Keratinocyte (primary cell): ENCODE measurements around the gene SCD5. TPM values are rescaled to one million over a fixed set of nuclear protein-coding genes. Genes with fewer than 3 reads are reported as not detected.

Source experiments
- DNase-seq: peaks from one replicate; pipeline ENCODE4 v3.0.0-alpha.2; 2011; ENCODE audit warnings: low read depth, missing footprints, low spot score
- FAIRE-seq: peaks from 2 replicates; lab custom pipeline; 2011; peaks lifted over from hg19 to GRCh38; lab: Jason Lieb, UNC
- H2AFZ ChIP-seq: 2 replicates; pipeline ENCODE4 v1.6.0; 2012; ENCODE audit warnings: low read length, control low read depth, inconsistent platforms; ENCODE audit not compliant: control insufficient read depth
- H3K27ac ChIP-seq: 2 replicates; pipeline ENCODE4 v1.5.1; 2011; ENCODE audit warnings: low read length; ENCODE audit not compliant: control insufficient read depth, insufficient read depth
- H3K27me3 ChIP-seq: 3 replicates; pipeline ENCODE4 v1.6.0; 2011; ENCODE audit warnings: low read length; ENCODE audit not compliant: control insufficient read depth, insufficient read depth; ENCODE audit errors: extremely low read depth
- H3K36me3 ChIP-seq, 2 experiments: 2 replicates in 1 of 2; 3 replicates in 1 of 2; pipeline ENCODE4 v1.5.1; 2011; ENCODE audit warnings: low read length in 2 of 2, mild to moderate bottlenecking in 1 of 2; ENCODE audit not compliant: control insufficient read depth in 2 of 2, insufficient read depth in 2 of 2; ENCODE audit errors: extremely low read depth in 1 of 2
- H3K4me1 ChIP-seq: 3 replicates; pipeline ENCODE4 v1.5.1; 2011; ENCODE audit warnings: low read length; ENCODE audit not compliant: control insufficient read depth, insufficient read depth; ENCODE audit errors: extremely low read depth
- H3K4me2 ChIP-seq: 3 replicates; pipeline ENCODE4 v1.6.0; 2011; ENCODE audit warnings: low read depth, low read length; ENCODE audit not compliant: control insufficient read depth, insufficient read depth; ENCODE audit errors: extremely low read depth
- H3K4me3 ChIP-seq, 3 experiments: fragments of 200-600 bp in 1 of 3; sonication (generic) in 1 of 3; 2 replicates in 2 of 3; 3 replicates in 1 of 3; pipeline ENCODE4 v1.5.1; 2011 to 2016; ENCODE audit warnings: low read length in 3 of 3, mild to moderate bottlenecking in 3 of 3, control low read depth in 2 of 3, inconsistent platforms in 1 of 3, low read depth in 1 of 3, mixed read lengths in 1 of 3, mixed run types in 1 of 3, moderate library complexity in 1 of 3; ENCODE audit not compliant: control insufficient read depth in 2 of 3, insufficient read depth in 2 of 3; ENCODE audit errors: extremely low read depth in 1 of 3
- H3K79me2 ChIP-seq: 2 replicates; pipeline ENCODE4 v1.6.0; 2012; ENCODE audit warnings: low read length; ENCODE audit not compliant: control insufficient read depth, insufficient read depth
- H3K9ac ChIP-seq: 3 replicates; pipeline ENCODE4 v1.6.0; 2011; ENCODE audit warnings: low read length; ENCODE audit not compliant: control insufficient read depth, insufficient read depth; ENCODE audit errors: extremely low read depth
- H3K9me1 ChIP-seq: 3 replicates; pipeline ENCODE4 v1.6.0; 2011; ENCODE audit warnings: low read length; ENCODE audit not compliant: control insufficient read depth, insufficient read depth; ENCODE audit errors: extremely low read depth
- H3K9me3 ChIP-seq: 2 replicates; pipeline ENCODE4 v1.5.1; 2012; ENCODE audit warnings: low read depth, low read length; ENCODE audit not compliant: control insufficient read depth
- H4K20me1 ChIP-seq: 3 replicates; pipeline ENCODE4 v1.6.0; 2011; ENCODE audit warnings: low read length; ENCODE audit not compliant: control insufficient read depth, insufficient read depth; ENCODE audit errors: extremely low read depth
- CTCF ChIP-seq, 3 experiments: IDR thresholded peaks in 1 of 3; conservative IDR thresholded peaks in 1 of 3; optimal IDR thresholded peaks in 1 of 3; 2 replicates in 2 of 3; 3 replicates in 1 of 3; pipeline versions ENCODE3 to v1.5.1; 2011; ENCODE audit warnings: low read length in 3 of 3, mild to moderate bottlenecking in 3 of 3, moderate library complexity in 2 of 3, control low read depth in 1 of 3, inconsistent platforms in 1 of 3; ENCODE audit not compliant: insufficient read depth in 2 of 3; ENCODE audit errors: extremely low read depth in 1 of 3
- EZH2 ChIP-seq: IDR thresholded peaks from one replicate; pipeline ENCODE4 v1.6.1; 2012; ENCODE audit warnings: inconsistent platforms, mild to moderate bottlenecking, low read length, moderate library complexity
- dilution Hi-C: fragments of 300-500 bp; cut with MboI; formaldehyde crosslinking; loops from one replicate; pipeline ENCODE4 v1.7.0; 2020; ENCODE audit warnings: low sequenced_read_pairs; ENCODE audit not compliant: extremely low pct_ligation_motif_present
- polyA plus RNA-seq, 5 experiments: library from polyadenylated mRNA; depleted of rRNA in 3 of 5; stranded (reverse) in 3 of 5; stranded (forward) in 1 of 5; unstranded in 1 of 5; fragments of >200 nt; gene quantifications; 1 replicate in 1 of 5; 2 replicates in 3 of 5; 3 replicates in 1 of 5; pipeline versions ENCODE4 v1.2.1 to v1.2.3, GENCODE V29; 2011 to 2012; ENCODE audit warnings: missing spikeins in 2 of 5, low read depth in 1 of 5, low replicate concordance in 1 of 5

The SCD5 gene
- polyA plus RNA-seq, 1 donor (not counting 4 experiments of a cell fraction or from before 2014, with no cell fraction given), result 39.4 TPM

- dilution Hi-C loops, result no loop called here
- no peak for FAIRE-seq
Measured at GRCh38 chr4:82809619-82810018, 11.0 kb upstream of the SCD5 start.

GRCh38 chr4:82803746-82804145, 5.2 kb upstream of the SCD5 start:
- FAIRE-seq, result no peak

More at GRCh38 chr4:82809619-82810018, 11.0 kb upstream of the SCD5 start:
- no peak overlapping the region for H3K9ac ChIP-seq
- no peaks in the 10 kb centered on the region for H3K9me3 ChIP-seq
- no peaks in the 10 kb centered on the region for H3K9me1 ChIP-seq
- no peak overlapping the region for H2AFZ ChIP-seq
- no peaks in the 10 kb centered on the region for H3K4me1 ChIP-seq
- no peak overlapping the region for H3K4me2 ChIP-seq
- H3K79me2 ChIP-seq, result no peaks in the 10 kb centered on the region
- H3K4me3 ChIP-seq, result no peak overlapping the region
- DNase-seq, result no peak
- no peak for TF ChIP-seq EZH2
- no peak for TF ChIP-seq CTCF (optimal IDR thresholded peaks at IDR 0.05 in 1 of 3, IDR thresholded peaks at IDR 0.05 in 1 of 3, conservative IDR thresholded peaks at IDR 0.05 in 1 of 3; ENCODE audit: extremely low read depth in 1 of 3, insufficient read depth in 2 of 3, low read length in 3 of 3)
- no peaks in the 10 kb centered on the region for H3K27me3 ChIP-seq
- H3K27ac ChIP-seq, result no peak overlapping the region
- no peaks in the 10 kb centered on the region for H3K36me3 ChIP-seq
- H4K20me1 ChIP-seq, result no peaks in the 10 kb centered on the region

More at GRCh38 chr4:82803746-82804145, 5.2 kb upstream of the SCD5 start:
- Histone ChIP-seq H4K20me1 (no peaks in the 10 kb centered on the region), H2AFZ (no peak overlapping the region), H3K4me2 (no peak overlapping the region), H3K4me1 (peaks cover 8% of the 10 kb centered on the region), H3K79me2 (no peaks in the 10 kb centered on the region), H3K9ac (no peak overlapping the region), H3K36me3 (no peaks in the 10 kb centered on the region), H3K9me3 (no peaks in the 10 kb centered on the region), H3K4me3 (no peak overlapping the region), H3K27me3 (no peaks in the 10 kb centered on the region), H3K9me1 (no peaks in the 10 kb centered on the region), H3K27ac (no peak overlapping the region)
- dilution Hi-C loops, result no loop called here
- DNase-seq, result no peak
- TF ChIP-seq EZH2, result no peak
- no peak for TF ChIP-seq CTCF (optimal IDR thresholded peaks at IDR 0.05 in 1 of 3, IDR thresholded peaks at IDR 0.05 in 1 of 3, conservative IDR thresholded peaks at IDR 0.05 in 1 of 3; ENCODE audit: extremely low read depth in 1 of 3, insufficient read depth in 2 of 3, low read length in 3 of 3)
